Stimulated activated naive CD4-positive, alpha-beta T cell (primary cell): ENCODE measurements around the gene CYP27A1.

Experiments
- DNase-seq, 6 experiments: peaks; one replicate each; lab custom pipeline; 2025; lab: John Stamatoyannopoulos, UW

CYP27A1 gene

DNA sequence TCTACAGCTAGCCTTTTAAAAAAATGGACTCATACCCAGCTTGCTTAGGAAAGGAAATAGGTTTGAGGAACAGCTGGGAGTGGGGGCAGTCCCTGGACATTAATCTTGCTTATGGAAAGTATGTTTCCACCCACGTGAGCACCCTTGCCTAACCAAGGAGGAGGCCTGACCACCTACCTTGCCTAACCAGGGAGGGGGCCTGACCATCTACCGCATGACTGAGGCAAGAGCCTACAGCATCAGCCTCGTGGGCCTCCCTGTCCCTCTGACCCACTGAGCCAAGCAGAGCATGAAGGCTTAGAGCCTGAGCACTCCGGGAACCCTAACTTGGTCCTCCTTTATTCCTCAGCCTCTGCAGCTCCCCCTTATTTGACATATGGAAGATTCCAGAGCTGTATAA is 29.4 kb downstream of the CYP27A1 start:
- DNase-seq = no peak

DNA sequence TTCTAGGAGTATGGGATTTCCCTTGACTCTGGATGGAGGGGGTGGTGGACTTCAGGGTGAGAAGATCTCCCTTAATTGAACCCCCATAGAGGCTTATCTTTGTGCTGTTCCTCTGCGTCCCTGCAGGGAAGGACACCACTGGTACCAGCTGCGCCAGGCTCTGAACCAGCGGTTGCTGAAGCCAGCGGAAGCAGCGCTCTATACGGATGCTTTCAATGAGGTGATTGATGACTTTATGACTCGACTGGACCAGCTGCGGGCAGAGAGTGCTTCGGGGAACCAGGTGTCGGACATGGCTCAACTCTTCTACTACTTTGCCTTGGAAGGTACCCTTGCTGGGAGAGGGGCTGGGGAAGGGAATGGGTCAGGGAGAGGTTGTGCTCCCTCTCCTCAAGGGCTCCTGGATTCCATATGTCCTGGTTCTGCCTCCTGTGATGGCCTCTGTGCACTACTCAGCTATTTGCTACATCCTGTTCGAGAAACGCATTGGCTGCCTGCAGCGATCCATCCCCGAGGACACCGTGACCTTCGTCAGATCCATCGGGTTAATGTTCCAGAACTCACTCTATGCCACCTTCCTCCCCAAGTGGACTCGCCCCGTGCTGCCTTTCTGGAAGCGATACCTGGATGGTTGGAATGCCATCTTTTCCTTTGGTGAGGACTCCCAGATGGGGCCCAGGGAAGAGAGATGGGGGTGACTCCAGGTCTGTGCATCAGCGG is 30.3 kb downstream of the CYP27A1 start:
- no peak for DNase-seq

DNA sequence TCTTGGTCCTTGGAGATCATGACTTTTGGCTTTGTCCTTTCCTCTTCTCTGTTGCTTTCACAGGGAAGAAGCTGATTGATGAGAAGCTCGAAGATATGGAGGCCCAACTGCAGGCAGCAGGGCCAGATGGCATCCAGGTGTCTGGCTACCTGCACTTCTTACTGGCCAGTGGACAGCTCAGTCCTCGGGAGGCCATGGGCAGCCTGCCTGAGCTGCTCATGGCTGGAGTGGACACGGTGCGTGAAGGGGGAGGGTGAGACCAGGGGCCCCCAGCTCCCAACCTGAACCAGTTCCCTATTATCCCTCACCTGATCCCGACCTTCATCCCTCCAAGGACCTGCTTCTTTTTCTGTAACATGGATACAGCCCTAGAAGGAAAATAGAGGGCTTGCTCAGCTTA is 30.9 kb downstream of the CYP27A1 start:
- no peak for DNase-seq

DNA sequence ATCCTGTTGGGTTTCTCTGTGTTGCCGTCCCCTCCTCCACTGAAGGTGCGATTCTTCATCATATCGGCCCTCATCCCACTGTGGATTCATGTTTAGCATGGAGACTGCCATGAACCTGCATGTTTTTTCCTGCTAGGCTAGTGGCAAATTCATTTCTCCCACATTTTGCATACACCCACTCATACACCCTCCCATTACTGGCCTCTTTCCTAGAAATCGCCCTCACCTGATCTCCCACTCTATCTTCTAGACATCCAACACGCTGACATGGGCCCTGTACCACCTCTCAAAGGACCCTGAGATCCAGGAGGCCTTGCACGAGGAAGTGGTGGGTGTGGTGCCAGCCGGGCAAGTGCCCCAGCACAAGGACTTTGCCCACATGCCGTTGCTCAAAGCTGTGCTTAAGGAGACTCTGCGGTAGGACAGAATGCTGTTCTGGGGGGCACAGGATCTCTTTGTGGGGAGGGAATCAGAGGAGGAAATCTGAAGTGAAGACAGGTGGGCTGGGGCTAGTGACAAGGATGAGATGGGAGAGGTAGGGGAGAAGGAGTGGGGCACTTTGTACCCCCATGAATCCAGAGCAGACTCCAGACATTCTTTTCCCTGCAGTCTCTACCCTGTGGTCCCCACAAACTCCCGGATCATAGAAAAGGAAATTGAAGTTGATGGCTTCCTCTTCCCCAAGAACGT is 32.0 kb downstream of the CYP27A1 start:
- DNase-seq = no peak

DNA sequence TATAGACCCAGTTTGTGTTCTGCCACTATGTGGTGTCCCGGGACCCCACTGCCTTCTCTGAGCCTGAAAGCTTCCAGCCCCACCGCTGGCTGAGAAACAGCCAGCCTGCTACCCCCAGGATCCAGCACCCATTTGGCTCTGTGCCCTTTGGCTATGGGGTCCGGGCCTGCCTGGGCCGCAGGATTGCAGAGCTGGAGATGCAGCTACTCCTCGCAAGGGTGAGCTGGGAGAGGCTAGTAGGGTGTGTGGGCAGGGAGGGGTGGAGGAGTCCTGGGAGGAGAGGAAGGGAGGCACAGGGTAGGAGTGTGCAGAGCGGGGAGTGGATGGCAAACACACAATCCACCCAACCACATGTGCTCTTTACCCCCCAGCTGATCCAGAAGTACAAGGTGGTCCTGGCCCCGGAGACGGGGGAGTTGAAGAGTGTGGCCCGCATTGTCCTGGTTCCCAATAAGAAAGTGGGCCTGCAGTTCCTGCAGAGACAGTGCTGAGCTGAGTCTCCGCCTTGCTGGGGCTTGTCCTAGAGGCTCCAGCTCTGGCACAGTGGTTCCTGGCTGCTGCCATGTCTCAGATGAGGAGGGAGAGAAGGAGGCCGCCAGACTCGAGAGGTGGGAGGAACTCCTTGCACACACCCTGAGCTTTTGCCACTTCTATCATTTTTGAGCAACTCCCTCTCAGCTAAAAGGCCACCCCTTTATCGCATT is 32.7 kb downstream of the CYP27A1 start:
- no peak for DNase-seq

DNA sequence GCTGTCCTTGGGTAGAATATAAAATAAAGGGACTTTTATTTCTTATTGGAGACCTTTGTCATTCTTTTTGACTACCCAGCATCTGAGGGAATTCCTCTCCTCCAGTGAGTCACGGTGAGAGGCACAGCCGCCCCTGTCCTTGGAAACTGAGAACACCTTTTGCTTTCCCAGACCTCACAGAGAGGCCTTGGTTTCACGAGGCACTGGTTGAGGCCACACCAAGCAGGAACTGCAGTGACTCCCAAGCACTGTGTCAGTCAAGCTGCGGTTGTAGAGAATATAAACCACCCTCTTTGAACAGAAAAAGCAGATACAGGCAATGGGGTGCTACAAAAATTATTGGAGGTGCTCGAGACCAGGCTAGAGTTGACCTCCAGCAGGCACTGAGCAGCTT is 33.3 kb downstream of the CYP27A1 start:
- DNase-seq = no peak

DNA sequence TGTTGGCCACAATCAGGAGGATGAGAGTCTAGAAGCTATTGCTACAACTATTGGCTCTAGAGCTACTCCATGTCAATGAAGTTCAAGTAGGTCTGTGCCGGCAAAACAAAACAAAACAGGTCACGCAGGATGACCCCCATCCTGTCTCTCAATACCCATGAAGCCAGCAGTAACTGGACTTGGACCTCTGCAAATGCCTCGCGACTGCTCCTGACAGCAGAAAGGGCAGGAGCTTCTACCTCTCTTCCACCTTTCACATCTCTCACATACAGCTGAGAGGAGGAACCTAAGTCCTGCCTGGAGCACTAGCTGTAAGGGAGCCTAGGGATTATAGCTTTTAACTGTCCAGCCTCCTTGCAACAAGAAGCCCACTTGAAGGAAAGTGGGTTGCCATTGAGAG is 33.7 kb downstream of the CYP27A1 start:
- DNase-seq = no peak

DNA sequence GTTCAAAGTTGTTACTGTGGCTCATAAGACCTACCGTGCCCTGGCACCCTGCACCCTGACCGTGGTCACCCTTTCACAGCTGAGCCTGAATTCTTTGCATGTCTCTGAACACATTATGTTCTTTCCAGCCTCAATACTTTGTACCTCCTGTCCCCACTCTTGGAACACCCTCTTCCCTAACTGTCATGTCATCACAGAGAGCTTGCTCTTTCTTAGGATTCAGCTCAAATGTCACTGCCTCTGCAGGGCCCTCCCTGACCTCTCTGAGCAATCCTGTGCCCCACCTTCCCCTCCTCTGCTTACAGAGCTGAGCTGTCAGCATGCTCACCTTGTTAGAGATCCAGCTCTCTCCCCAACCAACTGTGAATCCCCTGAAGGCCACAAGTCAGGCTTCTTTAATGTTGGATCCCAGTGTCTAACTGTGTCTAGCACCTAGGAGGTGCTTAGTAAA is 34.6 kb downstream of the CYP27A1 start:
- no peak for DNase-seq

DNA sequence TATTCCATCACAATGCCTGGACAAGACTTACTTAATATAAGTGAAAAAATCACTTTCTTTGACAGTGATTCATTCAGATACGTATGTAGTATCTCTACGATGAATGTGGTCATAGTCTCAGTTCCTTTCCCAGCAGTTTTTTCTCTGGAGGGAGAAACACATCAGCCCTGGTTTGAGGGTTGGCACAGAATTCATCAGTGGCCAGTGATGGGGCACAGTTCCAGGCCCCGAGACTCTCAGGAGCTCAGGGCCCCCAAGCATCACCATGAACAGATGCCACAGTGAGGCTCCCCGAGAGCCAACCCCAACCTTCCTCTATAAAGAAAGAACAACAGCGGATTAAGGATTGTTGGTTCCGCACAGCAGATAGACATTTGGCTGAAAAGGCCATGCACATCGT is 37.1 kb downstream of the CYP27A1 start:
- DNase-seq = no peak

DNA sequence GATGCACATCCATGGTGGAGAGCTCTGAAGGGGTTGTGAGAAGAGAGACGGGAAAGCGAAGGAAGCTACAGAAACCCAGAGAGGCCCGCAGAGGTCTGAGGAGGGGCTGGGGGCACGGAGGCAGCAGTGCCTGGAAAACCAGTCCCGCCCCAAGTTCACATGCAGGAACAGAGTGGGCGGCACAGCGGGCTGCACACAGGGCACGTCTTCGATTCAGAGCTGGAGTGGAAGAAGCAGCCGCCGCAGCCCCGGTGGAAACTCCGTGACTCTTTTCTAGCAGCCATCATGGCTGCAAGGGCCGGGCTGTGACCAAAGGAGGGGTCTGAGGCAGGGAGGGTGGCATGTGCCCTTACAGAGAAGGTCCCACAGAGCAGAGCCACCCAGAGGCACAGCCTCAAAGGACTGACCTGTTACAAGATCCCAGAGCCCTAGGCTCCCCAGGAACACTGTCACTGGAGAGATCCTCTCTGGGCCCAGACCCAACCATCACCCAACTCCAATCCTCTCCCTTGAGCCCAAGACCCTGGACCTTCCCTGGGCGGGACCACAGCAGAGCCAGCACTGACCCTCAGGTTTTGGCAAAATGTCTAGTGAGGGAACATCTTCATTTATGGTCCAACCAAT is 38.9 kb downstream of the CYP27A1 start:
- DNase-seq = no peak

DNA sequence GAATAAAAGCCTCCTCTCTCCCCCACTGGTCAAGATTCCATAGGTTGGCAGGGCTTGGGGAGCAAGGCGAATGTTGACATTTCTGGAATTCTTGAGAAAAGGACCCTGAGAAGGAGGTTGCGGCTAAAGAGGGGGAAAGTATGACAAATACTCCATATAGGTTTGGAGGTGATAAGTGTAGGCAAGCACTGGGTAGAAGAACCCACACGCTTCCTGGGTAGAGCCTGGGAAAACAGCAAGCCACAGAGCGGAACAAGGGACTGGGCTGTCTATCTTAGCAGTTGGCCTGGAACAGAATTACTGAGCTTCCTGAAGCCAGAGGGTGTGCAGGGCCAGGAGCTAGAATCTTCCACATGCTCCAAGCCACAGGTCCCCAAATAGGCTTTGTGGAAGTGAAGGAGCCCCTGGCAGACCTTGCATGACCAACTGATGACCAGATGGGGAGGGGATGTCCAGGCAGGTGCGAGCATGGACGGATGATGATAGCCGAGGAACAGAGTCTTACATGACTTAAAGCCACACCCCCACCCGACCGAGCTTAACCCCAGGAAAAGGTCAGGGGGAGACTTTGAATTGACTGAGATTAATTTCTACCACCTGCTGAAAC is 39.8 kb downstream of the CYP27A1 start:
- no peak for DNase-seq

DNA sequence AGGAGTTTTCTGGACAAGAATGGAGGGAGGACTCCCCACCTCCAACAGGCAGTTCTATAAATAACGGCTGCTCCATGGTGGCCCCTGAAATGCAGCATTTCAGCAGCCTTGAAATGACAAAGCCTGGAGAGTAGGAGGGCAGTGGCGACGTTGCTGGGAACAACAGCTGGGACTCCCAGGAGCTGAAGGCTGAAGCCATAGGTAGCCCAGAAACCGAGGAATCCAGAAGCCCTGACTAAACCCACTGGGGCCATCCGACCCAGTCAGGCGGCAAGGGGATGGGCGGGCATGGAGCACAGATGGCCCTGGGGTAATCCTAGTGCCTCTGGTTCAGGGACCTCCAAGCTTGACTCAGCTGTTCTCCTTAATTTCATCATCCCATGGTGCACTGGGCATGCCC is 40.7 kb downstream of the CYP27A1 start:
- no peak for DNase-seq

DNA sequence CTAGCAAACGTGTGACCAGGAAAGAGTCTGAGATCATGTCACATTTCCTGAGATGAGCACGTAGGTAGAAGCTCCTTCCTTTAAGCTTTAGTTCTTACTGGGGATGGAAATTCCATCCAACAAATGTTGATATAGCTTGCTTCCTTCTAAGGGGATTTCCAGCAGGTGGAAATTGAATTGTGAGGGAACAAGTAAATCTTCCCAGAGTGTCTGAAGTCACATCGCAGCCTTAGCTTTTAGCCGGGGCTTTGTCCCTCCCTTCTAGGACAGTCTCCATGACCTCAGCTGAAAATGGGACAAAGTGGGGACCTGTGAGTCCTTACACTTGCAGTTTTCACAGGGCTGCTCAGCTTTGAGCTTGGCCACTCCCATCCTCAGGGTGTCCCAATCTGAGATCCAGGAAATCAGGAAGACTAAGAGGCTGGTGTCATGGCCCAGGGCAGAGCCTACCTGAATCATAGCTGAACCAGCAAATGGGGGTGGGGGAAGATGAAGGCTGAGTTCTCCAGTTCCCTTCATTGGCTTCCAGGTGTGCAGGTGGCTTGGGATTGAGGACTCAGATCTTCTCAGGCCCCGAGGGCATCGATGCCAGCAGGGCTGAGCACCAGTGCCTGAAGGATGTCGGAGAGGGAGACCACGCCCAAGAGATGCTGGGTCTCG is 41.4 kb downstream of the CYP27A1 start:
- DNase-seq = no peak

DNA sequence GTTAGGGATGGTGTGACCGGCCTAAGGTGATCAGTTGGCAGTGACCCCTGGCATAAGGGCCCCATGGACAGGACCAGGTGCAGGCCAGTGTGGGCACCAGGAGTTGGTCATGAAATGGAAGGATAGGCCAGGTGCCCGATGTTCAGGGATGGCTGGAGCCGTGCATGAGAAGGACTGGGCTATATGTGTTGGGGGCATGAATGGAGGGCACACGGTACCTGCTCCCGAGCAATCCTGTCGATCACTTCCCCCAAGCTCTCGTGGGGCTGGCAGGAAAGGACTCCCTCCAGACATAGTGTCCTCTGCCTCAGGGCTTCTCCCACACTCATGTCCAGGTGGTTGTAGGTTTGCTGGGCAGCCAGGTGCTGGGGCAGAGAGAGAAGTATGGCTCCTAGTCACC is 42.1 kb downstream of the CYP27A1 start:
- no peak for DNase-seq

DNA sequence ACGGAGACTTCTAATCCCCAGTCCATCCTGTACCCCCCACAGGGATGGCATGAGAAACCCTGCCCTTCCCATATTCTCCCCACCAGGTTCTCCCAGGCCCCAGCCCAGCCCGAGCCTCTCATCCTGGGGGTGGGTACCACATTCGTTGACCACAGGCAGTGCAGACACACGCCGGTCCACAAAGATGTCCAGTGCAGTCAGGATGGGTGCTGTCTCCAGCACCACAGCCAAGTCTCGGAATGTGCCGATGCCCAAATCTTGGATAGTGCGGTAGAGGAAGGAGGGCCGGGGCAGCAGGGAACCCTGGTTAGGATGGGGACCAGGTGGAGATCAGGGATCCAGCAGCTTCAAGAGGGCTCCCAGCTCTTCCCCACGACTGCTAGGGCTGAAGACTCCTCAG is 44.8 kb downstream of the CYP27A1 start:
- no peak for DNase-seq

DNA sequence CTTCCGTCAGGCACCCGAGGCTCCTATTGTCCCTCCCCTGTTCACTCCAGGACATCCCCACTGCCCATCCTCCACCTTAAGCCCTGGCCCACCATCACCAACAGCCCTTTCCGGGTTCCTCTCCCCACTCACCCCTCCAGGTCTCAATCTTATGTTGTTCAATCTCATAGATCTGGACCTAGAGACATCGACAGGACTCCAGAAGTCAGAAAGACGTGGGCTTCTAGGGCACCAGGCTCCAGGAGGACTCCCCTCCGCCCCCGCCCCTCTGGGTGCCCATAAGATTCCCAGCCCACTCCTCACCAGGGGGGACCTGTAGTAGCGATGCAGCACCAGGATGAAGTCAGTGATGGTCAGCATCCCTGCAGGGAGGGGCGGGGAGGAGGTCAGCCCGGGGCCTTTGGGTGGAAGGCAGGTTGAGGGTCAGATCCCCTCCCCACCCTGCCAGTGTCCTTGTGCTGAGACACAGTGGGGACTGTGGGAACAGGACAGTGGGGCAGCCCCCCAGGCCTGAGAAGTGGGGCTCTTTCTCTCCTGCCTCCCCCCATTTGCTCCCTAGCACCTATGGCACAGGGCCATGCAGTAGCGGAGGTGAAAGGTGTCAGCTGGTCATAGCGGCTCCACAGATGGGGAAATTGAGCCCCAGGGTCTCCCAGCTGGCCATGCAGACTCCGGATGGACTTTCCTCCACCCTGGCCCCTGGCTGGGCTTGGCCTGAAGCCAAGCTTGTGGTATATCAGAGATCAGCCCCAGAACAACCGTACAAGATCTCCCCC is 45.9 kb downstream of the CYP27A1 start:
- DNase-seq = no peak

DNA sequence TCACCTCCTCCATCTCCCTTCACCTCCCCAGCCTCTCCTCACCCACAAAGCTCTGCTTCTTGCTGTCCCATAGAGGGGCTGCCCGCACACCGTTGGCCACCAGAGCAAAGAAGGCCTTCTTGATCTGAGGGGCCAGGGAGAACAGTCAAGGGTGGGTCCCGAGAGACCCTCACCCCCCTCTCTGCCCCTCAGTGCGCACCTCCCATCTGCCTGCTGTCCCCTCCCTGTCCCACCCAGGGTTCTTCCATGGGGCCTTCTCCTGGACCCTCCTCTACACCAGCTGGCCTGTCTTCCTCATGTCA is 46.5 kb downstream of the CYP27A1 start:
- DNase-seq = no peak

DNA sequence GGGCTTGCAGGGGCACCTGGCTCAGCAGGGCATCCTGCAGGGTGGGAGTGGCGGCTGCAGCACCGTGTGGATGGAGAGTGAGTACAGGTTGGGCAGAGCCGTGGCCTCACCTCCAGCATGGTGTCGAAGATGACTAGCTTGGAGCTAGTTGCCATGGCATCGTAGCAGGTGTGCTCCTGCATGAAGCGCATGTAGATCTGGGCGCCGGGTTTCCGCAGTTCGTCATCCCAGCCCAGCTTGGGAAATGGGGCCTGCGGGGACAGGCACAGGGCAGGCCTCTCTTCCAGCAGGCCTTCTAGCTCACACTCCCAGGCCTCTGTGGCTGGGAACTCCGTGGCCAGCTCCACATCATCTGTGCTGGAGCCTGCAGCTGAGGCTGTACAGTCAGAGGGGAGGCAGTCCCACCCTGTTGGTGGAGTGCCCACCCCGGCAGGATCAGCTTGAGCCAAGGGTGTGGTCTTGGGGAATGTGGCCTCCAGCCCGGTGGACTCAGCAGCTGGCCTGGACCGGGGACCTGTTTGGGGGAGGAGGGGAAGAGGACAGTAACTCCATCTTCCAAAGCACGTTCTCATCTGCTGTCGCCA is 48.0 kb downstream of the CYP27A1 start:
- no peak for DNase-seq

DNA sequence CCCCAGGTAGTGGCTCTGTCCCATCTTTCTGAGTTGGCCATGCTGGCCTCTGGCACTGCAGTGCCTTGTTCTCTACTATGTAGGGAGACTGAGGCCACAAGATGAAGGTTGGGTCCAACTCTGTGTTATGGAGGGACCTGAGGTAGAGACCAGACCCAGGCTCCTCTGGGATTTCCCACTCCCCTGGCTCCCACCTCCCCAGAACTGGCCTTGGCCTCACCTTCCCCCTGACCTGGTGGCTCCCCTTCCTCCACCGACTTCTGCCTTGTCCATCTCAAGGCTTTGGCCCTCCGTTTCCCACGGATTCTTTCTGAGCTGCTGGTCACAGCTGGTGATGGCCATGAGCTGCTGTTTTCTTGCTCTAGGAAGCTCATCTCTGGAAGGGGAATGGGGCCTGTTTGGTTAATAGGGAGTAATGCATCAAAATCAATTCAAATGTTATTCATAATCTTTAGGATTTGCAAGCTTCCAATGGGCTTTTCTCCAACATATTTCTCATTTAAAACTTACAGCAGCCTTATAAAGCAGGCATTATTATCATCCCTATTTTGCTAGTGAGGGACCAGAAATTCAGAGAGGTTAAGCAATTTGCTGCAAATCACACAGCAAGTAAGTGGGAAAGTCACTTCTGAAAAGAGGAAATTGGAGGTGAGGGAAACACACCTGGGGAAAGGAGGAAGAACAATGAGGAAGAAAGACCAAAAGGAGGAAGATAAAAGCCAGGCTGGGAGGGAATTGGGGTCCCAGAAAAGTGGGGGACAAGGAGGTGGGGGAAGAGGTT is 48.8 kb downstream of the CYP27A1 start:
- DNase-seq = no peak

DNA sequence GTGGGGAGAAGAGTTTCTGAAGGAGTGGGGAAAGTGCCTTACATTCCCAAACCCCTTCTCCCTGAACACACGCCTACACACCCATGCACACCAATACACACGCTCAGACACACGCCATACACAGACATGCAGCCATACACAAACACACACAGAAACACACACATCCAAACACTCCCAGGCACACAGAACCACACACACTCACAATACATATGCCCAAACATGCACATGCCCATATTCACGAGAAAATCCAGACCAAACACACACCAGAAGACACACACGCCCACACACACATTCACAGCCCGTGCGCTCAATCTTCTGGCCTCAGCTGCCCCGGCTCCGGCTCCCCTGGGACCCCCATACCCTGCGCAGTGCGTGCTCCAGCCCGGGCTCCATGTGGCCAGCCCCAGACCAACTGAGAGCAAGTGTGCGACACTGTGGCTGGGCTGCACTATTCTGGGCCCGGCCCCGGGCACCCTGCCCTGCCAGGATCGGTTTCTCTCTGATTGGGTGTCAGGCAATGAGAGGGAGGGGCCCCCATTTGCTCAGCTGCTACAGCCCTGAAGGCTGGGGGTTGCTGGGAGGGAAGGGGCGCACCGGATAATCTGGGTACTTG is 49.5 kb downstream of the CYP27A1 start, which contains the start of gene PRKAG3:
TSS of gene PRKAG3 (minus strand) at position 426 of the 613 bp plus-strand sequence.
- DNase-seq = no peak
